GM12874 (cell line): ENCODE results near the gene ZNF485.

Experiments
- TF ChIP-seq, protein P1 (sequence below): IDR thresholded peaks from 2 replicates; pipeline ENCODE4 v1.5.1; 2011; ENCODE audit warnings: low read depth, mild to moderate bottlenecking, control low read depth, low read length, moderate library complexity; ENCODE audit not compliant: insufficient read depth

The ZNF485 gene

DNA sequence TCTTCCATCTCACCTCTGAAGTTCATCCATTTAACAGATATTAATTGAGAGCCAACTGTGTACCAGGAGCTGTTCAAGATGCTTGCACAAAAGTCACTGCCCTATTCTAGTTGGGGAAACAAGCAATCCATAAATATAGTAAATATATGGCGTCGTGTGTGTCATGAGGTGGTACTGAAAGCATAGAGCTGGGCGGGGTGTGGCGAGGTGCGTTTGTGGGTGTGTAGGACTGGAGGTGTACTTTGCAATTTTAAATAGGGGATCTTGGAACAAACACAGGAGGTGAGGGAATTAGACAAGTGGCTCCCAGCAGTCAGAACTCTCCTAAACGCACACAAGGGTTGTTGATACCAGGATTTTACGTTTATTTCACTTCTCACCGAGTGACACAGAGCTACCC is 31.3 kb upstream of the ZNF485 start:
- TF ChIP-seq, protein P1, sequence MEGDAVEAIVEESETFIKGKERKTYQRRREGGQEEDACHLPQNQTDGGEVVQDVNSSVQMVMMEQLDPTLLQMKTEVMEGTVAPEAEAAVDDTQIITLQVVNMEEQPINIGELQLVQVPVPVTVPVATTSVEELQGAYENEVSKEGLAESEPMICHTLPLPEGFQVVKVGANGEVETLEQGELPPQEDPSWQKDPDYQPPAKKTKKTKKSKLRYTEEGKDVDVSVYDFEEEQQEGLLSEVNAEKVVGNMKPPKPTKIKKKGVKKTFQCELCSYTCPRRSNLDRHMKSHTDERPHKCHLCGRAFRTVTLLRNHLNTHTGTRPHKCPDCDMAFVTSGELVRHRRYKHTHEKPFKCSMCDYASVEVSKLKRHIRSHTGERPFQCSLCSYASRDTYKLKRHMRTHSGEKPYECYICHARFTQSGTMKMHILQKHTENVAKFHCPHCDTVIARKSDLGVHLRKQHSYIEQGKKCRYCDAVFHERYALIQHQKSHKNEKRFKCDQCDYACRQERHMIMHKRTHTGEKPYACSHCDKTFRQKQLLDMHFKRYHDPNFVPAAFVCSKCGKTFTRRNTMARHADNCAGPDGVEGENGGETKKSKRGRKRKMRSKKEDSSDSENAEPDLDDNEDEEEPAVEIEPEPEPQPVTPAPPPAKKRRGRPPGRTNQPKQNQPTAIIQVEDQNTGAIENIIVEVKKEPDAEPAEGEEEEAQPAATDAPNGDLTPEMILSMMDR, result no peak

DNA sequence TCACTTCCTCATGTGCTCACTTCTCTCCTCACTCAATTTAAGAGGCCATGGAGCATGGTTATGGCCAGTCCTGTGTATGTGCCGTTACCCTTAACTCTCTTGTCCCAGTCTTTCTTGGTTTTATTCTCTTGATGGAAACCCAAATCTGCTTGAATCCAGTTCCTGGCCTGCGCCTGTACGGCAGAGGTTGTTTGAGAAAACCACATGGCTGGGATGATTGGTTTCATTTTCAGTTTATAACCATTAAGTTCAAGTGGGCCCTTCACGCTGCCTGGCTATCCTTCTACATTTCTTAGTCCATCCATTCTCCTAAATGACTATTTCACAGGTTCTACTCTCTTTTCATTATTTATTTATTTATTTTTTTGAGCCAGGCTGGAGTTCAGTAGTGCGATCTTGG is 30.2 kb upstream of the ZNF485 start:
- TF ChIP-seq, protein P1, result no peak

DNA sequence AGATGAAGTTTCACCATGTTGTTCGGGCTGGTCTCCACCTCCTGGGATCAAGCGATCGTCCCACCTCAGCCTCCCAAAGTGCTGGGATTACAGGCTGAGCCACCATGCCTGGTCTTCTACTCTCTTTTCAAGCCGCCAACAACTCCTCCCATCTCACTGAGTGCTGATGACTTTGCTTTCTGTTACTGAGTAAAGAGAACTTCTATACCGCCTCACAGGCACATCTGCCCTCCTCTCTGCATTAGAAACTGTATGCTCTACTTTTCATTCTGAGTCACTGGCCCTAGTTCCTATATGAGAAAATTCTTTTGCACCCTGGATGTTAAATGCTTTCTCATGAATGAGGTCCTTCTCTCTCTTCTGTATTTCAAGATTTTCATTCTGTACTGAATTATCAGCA is 29.7 kb upstream of the ZNF485 start:
- TF ChIP-seq, protein P1, result no peak

DNA sequence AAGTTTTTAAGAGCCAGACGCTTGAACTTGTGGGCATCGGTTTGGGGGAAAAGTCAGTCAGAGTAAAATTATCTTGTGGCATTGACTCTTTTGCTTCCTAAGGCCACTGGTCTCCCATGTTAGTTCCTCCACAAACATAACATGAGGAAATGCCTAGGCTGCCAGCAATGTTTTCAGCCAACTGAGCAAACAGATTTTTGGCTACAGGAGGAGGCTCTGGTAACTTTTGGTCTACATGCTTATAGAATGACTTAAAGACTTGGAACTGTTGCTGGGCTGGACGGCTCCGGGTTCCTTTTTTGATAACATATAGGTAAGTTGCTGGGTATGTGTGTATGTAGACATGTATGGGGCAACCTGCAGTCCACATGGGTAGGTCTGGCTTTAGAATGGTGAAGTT is 22.2 kb upstream of the ZNF485 start:
- TF ChIP-seq, protein P1, result no peak

- TF ChIP-seq, protein P1, result no peak
Measured at GRCh38 chr10:43585046-43585445, 21.2 kb upstream of the ZNF485 start.

DNA sequence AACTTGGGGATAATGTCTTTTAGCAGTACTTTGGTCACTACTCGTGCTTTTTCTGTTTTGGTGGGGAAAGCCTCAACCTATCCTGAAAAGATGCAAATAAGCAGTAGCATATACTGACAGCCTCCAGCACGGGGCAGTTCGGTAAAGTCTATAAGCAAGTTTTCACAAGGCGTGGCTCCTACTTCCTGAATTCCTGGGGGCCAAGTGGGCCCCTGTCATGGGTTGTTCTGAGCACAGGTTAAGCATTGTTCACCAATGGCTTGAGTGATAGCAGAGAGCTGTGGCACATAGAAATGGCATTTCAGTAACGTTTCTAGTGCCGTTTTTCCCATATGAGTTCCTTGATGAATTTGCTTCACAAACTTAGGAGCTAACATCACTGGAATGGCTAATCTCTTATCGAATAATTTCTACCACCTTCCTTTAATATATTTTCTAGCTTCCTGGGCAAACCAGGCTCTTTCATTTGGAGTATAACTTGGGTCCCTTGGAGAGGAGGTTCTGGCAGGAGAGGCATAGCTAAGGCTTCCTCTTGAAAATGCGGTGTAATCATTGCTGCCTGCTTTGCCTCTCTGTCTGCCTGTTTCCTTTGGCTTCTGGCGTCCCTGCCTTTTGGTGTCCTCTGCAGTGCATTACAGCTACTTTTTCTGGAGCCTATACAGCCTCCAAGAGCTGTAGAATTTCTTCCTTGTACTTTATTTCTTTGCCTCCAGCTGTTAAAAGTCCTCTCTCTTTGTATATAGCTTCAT is 20.1 kb upstream of the ZNF485 start:
- TF ChIP-seq, protein P1, result no peak

DNA sequence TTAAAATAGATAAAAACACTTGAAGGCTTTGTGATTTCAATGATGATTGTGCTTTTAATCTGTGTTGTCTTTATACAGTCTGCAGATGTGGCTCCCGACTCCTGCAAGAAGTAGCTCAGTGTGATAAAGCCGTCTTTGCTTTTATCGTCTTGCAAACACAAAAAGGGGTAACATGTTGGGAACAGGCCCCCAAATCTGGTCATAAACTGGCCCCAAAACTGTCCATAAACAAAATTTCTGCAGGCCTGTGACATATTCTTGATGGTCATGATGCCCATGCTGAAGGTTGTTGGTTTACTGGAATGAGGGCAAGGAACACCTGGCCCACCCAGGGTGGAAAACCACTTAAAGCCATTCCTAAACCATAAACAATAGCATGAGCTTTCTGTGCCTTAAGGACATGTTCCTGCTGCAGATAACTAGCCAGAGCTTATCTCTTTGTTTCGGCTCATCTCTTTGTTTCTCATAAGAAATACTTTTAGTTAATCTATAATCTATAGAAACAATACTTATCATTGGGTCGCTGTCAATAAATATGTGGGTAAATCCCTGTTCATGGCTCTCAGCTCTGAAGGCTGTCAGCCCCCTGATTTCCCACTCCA is 14.8 kb upstream of the ZNF485 start:
- TF ChIP-seq, protein P1, result no peak
